ENCODE results near the gene MCRS1. TPM values are rescaled to one million over a fixed set of nuclear protein-coding genes. Genes with fewer than 3 reads are reported as not detected.

MCRS1 gene
- polyA plus RNA-seq, 1 experiment, result 47.0 TPM

GRCh38 chr12:49562233-49562632, 5.7 kb downstream of the MCRS1 start:
- POLR2A ChIA-PET, result no interaction called here
- no peak overlapping the region for H3K4me3 ChIP-seq (ENCODE audit: low read depth, low read length)
- no peaks in the 10 kb centered on the region; the same call in 1 of the 2 replicates for H3K9me3 ChIP-seq (ENCODE audit: control insufficient read depth, insufficient read depth, low read length)
- no peak overlapping the region for H3K27ac ChIP-seq (ENCODE audit: low read depth, low read length)
- no peak for DNase-seq (ENCODE audit: low read depth, low spot score)
- TF ChIP-seq, protein P1, sequence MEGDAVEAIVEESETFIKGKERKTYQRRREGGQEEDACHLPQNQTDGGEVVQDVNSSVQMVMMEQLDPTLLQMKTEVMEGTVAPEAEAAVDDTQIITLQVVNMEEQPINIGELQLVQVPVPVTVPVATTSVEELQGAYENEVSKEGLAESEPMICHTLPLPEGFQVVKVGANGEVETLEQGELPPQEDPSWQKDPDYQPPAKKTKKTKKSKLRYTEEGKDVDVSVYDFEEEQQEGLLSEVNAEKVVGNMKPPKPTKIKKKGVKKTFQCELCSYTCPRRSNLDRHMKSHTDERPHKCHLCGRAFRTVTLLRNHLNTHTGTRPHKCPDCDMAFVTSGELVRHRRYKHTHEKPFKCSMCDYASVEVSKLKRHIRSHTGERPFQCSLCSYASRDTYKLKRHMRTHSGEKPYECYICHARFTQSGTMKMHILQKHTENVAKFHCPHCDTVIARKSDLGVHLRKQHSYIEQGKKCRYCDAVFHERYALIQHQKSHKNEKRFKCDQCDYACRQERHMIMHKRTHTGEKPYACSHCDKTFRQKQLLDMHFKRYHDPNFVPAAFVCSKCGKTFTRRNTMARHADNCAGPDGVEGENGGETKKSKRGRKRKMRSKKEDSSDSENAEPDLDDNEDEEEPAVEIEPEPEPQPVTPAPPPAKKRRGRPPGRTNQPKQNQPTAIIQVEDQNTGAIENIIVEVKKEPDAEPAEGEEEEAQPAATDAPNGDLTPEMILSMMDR (IDR thresholded peaks at IDR 0.05; ENCODE audit: low read depth, low read length), result no peak
- H3K27me3 ChIP-seq (ENCODE audit: control insufficient read depth, insufficient read depth, low read length), result no peaks in the 10 kb centered on the region
- CTCF ChIA-PET, result interaction anchor here (1.2 kb wide), 1 partner anchor 204 kb away, joined by 4 read pairs; no protein-coding TSS in a partner anchor

DNA sequence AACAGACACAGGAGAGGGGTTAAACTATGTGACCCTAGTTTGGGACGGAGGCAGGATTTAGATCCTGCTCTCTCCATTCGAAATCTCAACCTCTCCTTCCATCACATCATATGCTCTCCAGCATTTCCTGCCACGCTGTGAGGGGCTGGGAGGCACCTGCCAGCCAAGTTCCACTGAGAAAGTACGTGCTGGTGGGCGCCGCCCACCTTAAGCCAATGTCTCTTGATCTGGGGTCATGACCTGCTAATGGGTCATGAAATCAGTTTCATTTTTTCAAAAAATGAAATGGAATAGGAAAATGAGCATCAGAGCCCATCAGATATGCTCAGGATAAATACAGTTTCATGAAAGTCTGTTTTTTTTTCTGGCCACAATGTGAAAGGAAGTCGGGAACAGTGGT, 7.2 kb downstream of the MCRS1 start:
- DNase-seq (ENCODE audit: low read depth, low spot score), result no peak
- TF ChIP-seq, protein P1 (IDR thresholded peaks at IDR 0.05; ENCODE audit: low read depth, low read length), result no peak
- CTCF ChIA-PET, result interaction anchor here (0.6 to 1.7 kb wide), 2 partner anchors 20 to 408 kb away, joined by 3 to 5 read pairs; no protein-coding TSS in a partner anchor

DNA sequence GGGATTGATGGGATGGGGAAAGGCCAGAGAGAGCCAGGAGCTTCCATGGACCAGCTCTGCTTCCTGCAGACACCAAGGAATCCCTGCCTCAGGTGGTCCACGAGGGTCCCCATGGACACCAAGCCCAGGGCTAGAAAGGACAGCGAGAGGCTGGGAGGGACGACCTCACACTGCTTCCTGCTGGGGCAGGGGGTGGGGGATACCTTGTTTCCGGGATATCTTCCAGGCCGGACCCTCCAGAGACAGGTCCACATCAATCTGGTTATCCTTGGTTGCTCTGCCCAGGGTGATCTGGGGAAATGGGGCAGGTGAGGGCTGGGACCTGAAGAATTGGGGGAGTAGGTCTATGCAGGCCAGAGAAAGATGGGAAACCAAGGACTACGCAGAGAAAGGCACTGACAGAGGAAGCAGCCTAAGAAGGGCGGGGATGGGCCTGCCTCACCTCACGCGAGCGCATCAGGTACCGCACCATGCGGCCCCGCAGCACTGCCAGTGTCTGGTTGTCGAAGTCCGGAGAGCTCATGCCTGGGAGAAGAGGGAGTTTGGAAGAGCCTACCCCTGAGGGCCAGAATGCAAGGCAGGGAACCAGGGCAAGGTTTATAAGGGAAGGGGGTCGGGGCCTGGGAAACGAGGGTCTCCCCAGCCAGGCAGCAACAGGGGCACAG, 8.8 kb downstream of the MCRS1 start:
- ChIA-PET POLR2A (no interaction called here), CTCF (interaction anchor here (1.7 to 2.5 kb wide), 2 partner anchors 21 to 200 kb away, joined by 5 to 10 read pairs; no protein-coding TSS in a partner anchor)
- H3K27me3 ChIP-seq (ENCODE audit: control insufficient read depth, insufficient read depth, low read length), result no peaks in the 10 kb centered on the region
- no peak for DNase-seq (ENCODE audit: low read depth, low spot score)
- H3K9me3 ChIP-seq (ENCODE audit: control insufficient read depth, insufficient read depth, low read length), result no peaks in the 10 kb centered on the region; the same call in 1 of the 2 replicates
- H3K27ac ChIP-seq (ENCODE audit: low read depth, low read length), result no peak overlapping the region
- TF ChIP-seq, protein P1 (IDR thresholded peaks at IDR 0.05; ENCODE audit: low read depth, low read length), result no peak
- H3K4me3 ChIP-seq (ENCODE audit: low read depth, low read length), result no peak overlapping the region

More for the DNA sequence above, 7.2 kb downstream of the MCRS1 start:
- H3K4me3 ChIP-seq (ENCODE audit: low read depth, low read length), result no peak overlapping the region
- POLR2A ChIA-PET, result no interaction called here
- H3K9me3 ChIP-seq (ENCODE audit: control insufficient read depth, insufficient read depth, low read length), result no peaks in the 10 kb centered on the region; the same call in 1 of the 2 replicates
- H3K27ac ChIP-seq (ENCODE audit: low read depth, low read length), result no peak overlapping the region
- H3K27me3 ChIP-seq (ENCODE audit: control insufficient read depth, insufficient read depth, low read length), result no peaks in the 10 kb centered on the region

DNA sequence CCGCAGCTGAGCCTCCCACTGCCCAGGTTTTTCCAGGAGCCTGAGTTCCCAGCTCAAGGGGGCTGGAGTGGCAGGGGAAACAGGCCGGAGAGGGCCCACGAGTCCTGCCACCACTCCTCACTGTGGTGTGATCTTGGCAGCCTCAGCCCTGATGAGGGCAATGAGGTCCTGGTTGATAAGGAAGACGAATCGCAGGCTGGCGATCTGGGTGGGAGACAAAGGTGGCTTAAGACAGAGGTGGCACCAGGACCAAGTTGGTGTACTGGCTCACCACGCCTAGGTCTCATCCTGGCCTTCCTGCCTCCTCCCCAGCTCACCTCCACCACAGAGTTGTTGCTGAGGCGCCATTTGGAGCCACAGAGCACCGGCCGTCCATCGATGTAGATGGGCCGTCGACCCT, 9.4 kb downstream of the MCRS1 start:
- H3K27ac ChIP-seq (ENCODE audit: low read depth, low read length), result no peak overlapping the region
- no peak for DNase-seq (ENCODE audit: low read depth, low spot score)
- H3K4me3 ChIP-seq (ENCODE audit: low read depth, low read length), result no peak overlapping the region
- H3K9me3 ChIP-seq (ENCODE audit: control insufficient read depth, insufficient read depth, low read length), result no peaks in the 10 kb centered on the region; the same call in 1 of the 2 replicates
- peaks cover 2% of the 10 kb centered on the region for H3K27me3 ChIP-seq (ENCODE audit: control insufficient read depth, insufficient read depth, low read length)
- POLR2A ChIA-PET, result no interaction called here
- TF ChIP-seq, protein P1 (IDR thresholded peaks at IDR 0.05; ENCODE audit: low read depth, low read length), result no peak
- CTCF ChIA-PET, result interaction anchor here (0.6 to 2.5 kb wide), 3 partner anchors 22 to 1718 kb away, joined by 3 to 13 read pairs (median 10); no protein-coding TSS in a partner anchor

DNA sequence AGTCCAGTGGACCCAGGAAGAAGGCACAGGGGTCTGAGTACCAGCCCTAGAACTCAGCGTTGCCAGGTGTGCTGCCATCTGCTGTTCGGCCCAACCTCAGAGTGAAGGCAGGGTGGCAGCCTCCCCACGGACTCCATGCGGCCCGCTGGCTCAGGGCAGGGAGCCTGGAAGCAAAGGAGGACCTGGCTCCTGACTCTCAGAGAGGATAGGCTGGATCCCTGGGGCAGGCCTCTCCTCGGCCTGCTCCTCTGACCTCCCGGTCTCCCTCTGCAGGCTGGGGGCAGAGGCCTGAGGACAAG, 10.1 kb downstream of the MCRS1 start:
- TF ChIP-seq, protein P1 (IDR thresholded peaks at IDR 0.05; ENCODE audit: low read depth, low read length), result 0 out of 2 replicates have a peak, but pooled peaks have one; percentile 8
- no peak overlapping the region for H3K27ac ChIP-seq (ENCODE audit: low read depth, low read length)
- DNase-seq (ENCODE audit: low read depth, low spot score), result no peak
- no peaks in the 10 kb centered on the region; the same call in 1 of the 2 replicates for H3K9me3 ChIP-seq (ENCODE audit: control insufficient read depth, insufficient read depth, low read length)
- H3K4me3 ChIP-seq (ENCODE audit: low read depth, low read length), result no peak overlapping the region
- H3K27me3 ChIP-seq (ENCODE audit: control insufficient read depth, insufficient read depth, low read length), result peaks cover 3% of the 10 kb centered on the region
- CTCF ChIA-PET, result interaction anchor here (0.6 to 2.5 kb wide), 3 partner anchors 23 to 1719 kb away, joined by 3 to 13 read pairs (median 10); no protein-coding TSS in a partner anchor
- POLR2A ChIA-PET, result no interaction called here

All from AG04450 (cell line).